Inflammatory macrophage treated with lipopolysaccharide for 4 hours (primary cell): ENCODE results near the gene AREG.

Experiments used
- DNase-seq: peaks from one replicate; pipeline ENCODE4 v3.0.0-alpha.2; 2020

Gene AREG

DNA sequence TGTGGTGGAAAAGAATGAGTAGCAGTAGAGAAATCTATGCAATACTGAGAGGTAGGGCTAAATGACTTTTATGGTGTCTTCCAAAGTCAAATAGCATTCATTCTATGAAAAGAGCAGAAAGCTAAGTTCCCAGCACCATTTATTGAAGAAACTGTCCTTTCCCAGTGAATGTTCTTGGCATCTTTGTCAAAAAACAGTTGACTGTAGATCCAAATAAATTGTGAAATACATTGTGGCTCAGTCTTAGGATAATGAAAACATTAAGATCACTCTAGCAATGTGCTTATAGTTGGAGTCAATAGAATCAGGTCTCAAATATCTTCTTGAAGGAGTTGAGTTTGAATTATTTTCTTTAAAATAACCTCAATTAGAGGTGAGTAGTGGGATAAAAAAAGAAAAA is 19.4 kb downstream of the AREG start:
- no peak for DNase-seq

DNA sequence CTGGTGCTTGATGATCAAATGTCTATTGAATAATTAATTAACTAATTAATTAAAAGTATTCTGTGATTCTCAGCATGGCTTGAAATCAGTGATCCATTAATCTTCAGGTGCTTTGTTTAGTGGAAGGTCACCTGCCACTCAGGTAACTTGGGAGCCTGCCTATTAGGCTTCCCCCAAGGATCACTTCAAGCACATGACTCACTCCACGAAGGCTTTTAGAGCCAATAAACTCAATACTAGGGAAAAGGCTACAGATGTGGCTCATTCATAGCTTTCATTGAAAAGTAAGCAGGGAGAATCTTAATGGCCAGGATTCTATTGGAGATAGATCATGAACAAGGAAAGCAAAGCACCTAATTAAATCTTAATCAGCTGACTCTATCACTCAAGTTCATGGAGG is 21.3 kb downstream of the AREG start:
- DNase-seq = no peak

DNA sequence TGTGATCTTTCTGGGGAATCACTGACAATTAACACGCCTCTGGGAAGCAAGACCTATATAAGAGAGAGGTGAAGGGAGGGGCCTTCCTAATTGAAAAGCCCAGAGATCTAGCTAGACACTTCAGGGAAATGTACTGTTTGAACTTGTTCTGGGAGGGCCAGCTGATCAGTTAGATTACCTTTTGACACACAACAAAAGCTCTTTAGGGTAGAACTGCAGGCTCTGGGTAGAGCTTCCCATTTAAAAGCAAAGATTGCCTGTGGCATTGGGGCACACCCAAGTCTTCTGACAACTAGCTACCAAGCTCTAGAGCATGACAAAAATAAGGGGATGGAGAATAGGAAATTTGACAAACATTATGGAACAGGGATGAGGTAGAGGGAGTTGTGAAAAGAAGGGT is 26.3 kb downstream of the AREG start:
- no peak for DNase-seq

DNA sequence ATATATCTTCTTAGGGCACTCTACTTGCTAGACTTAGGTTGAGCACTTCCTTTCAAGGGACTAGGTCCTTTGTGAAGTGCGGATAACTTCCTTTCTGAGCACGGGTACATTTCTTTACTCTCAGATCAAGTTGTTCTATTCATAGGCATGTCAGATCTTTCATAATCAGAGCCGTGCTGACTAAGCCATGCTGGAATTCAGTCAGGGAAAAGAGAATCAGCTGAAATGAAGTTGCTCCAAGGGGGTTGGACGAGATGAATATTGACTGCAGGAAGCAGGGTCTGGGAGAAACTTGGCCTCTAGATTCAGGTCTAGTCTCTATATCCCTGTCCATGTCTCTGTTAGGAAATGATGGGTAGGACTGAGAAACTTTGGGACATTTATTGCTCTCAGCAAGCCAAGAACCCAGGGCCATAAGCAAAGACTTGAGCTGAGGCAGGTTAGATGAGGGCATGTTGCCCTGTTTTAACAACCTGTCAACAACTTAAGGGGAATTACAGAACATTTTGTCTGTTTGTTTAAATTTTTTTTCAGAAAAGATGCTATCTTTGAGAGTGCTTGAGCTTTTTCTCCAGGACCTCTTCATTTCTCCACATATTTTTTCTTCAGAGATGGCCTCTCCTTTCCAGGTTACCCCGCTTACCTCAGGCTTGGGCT is 28.3 kb downstream of the AREG start:
- no peak for DNase-seq

DNA sequence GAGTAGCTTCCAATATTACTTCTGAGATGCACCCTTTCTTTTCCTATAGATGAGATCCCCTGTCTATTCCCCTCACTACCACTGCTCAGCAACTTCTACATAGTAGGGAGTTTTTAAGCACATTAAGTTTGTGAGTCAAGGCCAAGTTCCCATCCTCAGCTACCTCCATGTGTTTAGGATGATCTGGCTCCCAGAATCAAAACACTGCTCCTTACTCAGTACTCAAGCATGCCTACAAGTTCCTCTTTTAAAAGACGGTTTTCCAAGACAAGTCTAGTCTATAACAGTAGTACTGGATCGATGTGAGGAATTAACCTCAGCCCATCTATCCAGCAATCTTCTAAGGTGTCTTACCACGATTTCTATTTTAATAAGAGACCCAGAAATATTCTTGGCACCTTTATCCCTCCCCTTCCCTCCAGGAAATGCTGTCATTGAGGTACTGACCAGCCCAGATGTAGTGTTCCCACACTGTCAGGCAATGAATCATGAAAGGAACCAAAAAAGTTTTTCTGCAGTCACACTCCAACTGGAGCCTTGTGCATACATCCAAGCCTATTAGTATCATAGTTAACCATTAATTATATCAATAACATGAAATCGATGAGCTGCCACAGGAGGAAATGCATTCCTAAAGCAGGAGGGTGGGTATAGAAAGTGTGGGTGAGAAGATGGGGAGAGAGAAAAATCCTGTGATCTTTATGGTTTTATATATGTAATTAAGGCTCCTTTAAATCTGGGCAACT is 29.6 kb downstream of the AREG start:
- DNase-seq = no peak

DNA sequence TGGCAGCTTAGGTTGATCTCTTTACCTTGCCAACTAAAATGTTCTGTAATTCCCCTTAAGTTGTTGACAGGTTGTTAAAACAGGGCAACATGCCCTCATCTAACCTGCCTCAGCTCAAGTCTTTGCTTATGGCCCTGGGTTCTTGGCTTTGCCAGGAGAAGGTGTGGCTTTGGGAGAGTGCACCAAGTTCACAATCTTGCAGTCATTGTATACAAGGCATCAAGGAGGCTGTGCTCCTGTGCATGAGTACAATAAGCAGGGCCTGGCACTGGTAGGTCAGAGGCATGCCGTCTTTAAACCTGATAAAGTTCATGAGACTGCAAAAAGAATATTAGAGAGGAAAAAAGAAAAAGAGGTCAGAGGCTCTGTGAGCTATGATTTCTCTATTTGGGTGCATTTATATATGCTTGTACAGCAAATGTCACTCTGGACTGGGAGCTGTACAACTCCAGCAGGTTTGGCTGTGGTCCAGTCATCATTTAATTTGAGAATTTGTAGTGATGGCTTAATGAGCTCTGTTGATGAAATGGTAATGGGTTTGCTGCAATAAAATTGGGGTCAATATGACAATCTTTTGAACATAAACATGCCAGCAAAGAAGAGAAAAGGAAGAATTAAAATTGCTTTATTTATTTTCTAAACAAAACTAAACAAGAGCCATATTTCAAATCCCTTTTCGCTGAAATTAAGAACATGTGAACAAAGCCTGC is 30.3 kb downstream of the AREG start:
- DNase-seq = no peak

DNA sequence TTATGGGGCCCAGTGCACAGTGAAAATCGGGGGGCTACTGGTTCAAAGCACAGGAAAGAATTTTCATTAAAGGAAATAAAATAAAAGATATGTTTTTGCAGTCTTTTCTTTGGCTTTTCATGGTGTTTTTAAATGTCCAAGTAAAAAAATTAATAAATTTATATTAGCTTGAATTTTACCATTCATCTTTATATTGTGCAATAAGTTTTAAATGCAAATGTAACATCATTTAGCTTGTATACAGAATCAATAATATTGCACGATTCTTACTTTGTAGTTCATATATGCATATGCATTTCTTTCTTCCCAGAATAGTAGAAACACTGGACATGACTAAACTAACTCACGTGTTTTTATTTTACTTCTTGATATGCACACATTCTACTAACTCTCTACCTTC is 31.0 kb downstream of the AREG start:
- no peak for DNase-seq

DNA sequence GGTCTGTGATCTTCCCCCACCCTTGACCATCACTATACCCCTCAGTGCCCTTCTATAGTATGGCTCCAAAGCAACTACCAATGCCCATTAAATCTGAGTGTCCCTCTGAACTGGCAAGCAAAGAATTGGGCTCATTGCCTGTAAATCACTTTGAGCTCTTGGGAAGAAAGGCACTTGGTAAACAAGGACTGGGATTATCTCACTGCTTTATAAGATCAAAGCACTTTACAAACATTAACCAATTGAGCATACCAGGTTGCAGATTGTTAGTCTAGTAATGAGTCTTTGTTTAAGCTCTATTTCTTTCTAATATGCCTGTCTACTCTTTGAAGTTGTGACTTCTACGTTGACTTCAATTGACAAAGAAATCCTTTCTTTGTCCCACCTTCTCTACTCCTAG is 34.1 kb downstream of the AREG start:
- no peak for DNase-seq

DNA sequence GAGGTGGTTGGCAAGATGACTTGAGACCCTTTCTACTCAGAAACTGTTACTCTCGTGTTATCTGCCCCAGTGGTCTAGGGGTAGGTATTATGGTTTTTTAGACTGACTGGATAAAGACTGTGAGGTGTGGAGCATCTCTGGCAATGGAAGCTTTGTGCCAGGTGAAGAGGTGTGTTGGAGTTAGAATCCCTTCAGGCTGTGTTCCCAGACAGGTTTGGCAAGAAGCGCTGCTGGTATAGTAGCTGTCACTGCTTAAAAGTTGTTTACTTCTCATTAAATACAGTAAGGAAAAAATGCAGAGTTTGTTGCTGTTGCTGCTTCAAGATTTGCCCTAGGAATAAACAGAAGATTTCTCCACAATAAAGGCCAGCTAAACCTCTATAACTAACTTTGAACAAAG is 35.3 kb downstream of the AREG start:
- no peak for DNase-seq

DNA sequence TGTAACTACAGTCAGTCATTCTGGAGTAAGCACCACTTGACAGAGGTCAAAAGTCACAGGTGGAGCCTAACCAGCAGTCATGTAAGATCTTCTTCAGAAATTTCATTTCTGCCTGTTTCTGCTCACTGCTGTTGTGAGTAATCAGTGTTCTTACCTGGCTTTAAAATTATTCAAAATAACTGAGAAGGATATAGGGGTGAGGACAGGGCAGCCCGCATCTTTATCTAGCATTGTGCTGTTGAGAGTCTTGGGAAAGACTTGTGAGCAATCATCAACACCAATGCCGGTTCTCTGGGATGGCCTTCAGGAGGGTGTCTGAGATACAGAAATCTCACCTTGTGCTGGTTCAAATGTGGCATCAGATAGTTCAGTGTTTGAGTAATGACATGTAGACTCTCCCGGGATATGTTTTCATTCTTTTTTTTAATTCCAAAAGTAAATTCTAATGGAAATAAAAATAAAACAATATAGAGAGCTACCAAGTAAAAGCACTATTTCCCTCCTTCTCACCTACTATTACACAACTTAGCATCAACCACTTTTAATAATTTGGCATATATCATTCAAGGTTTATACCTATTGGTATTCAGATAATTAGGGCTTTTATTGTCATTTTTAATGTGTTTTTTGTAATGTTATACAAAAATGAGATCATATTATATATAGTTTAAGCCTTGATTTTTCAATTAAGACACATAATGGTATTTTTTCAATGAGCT is 37.1 kb downstream of the AREG start:
- DNase-seq = no peak

DNA sequence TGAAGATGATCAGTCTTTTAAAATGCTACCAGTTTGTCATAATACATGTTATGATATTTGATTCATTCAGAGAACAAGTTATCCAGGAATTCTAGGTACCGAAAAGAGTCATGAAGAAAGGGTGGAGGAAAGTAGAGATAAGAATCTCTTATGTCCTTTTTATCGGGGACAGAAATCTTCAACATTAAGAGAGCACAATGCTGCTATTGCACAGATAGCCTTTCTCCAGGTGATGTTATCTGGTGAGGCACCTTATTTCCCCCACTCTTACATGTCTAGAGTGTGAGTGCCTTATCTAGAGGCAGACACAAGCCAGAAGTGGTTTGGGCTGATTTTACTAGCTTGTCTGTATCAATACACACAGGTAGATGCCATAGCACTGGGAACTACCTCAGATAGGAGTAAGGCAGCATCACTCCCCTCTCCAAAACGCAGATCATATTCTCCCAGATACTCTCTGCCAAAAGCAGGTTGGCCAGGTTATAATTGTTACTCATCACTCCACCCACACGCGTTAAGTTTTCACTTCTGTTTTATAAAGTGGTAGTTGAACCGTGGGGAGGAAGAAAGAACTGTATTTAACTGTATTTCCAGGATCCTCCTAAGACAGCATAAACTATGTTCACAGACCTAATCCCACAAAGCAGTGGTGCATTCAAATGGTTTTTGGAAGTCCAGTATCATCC is 38.4 kb downstream of the AREG start:
- peak; percentile 29 for DNase-seq

DNA sequence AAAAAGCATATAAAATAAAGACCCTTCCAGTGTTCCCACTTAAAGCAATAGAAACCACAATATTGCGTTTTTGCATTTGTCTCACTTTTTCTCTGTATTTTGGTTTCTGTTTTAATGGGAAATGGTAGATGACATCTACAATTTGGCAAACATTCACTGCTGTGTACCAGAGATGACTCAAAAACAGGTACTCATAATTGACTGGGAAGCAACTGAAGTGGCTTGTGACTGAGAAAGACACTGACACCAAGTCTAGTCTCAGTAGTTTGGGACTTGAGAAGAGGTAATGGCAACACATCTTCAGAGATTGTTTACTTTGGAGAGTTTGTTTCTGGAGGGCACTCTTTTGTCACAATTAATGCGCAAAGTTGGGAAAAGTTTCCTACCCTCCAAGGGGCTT is 42.0 kb downstream of the AREG start:
- no peak for DNase-seq

DNA sequence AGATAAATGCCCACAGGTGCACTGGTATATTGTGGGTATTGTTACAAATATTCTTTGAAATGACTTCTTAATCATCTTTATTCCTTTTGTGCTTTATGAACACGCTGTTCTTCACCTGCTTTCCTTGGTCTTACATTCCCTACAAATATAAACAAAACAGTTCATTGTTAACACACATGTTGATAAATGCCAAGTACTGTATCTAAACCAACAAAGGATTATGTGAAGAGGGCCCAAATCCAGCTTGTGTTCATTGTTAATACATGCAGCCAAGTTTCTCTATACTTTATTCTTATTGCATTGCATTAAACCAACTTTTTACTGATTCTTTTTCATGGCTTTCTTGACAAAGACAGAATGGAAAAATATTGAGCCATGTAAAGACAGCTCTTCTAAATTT is 42.8 kb downstream of the AREG start:
- no peak for DNase-seq

DNA sequence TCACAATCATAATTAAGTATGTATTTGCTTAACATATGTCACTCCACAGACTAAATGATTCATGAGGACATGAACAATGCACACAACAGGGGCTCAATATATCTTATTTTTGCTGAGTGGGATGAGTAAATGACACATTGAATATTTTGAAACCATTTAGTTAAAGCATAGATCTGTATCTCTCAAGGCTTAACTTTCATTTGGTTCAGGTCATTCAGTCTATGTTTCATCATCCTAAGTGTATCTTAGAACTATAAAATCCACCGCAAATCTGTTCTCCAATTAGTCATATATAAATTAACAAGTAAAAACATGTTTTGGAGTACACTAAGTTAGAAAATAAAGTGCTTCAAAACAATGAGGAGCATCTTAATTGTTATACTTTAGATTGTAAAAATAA is 45.8 kb downstream of the AREG start:
- no peak for DNase-seq

DNA sequence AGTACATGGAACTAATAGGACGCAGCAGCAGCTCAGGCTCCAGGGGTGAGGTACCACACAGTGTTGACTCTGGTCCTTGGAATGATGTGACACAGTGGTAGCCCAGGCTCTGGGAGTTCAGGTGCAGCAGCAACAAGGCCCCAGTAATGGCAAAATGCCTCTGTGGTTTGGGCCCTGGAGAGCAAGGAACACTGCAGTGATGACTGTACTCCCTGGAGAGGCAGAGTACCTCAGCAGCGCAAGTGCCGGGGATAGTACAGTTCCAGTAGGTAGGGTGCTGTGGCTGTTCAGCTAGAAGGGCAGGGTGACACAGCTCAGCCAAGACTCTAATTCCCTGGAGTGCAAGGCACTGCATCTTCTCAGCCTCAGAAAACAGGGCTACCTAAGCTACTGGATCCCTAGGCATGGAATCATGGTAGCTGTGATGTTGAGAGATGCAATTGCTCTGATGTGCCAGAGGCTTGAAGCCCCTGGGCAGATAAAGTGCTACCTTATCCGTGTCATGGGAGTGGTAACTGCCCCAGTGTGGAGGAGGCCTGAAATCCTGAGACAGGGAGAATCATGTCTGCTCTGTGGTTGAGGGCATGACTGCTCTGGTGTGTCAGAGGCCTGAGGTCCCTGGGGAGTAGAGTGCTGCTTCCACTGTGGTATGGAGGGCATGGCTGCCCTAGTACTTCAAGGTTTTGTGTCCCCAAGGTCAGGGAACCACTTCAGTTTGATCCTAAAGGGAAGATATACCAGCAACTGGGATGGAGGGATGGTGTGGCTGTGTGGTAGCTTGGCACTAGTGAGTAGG is 55.2 kb downstream of the AREG start:
- no peak for DNase-seq

DNA sequence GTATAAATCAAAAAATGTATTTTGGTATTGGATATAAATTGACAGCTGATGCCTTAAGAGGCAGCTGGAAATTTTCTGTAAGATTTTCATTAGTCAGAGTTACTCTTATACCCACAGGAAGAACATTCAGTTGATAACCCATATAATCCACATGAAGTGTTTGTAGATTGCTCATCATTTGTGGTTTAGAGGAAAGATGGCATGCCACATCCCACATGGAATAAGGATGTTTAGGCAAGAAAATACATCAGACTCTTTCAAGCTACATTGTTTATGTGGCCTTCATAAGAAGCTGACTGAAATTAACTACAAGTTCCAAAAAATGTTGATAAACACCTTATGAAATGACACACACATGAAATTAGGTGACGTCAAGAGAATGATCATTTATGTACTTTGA is 56.6 kb downstream of the AREG start:
- no peak for DNase-seq

DNA sequence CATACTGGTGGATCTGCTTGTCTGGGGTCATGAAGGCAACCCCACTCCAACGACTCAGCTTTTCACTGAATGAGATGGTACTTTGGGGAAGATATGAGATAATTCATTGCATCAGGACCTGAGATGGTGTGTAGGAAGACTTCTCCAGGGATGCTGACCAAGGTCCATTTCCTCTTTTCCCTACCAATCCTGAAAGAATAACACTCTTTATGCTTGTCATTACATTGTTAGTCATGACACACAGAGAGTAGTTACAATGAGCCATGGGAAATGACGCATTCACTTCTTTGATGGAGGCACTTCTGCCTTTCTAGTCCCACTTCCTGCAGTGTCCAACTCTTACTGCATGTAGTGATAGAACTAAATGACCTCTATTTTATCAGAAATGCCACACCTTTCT is 58.6 kb downstream of the AREG start:
- peak; percentile 93 for DNase-seq

DNA sequence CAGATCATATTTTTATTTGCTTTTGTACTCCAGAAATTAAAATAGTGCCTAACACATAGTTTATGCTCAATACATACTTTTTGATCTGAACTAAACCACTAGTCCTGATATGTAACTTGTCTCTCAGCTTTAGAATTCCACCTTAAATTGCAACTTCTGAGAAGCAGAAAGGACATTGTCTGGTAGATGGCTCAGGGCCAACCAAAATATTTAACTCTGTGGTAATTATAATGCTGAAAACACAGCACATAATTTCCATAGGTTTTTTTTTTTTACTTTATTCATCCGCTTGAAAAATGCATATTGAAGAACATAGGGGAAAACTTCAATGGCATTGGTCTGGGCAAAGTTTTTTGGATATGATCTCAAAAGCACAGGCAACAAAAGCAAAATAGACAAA is 59.3 kb downstream of the AREG start:
- DNase-seq = no peak
